Left lung (tissue), 10 donors: ENCODE measurements around the gene ZMAT2. TPM values are rescaled to one million over a fixed set of nuclear protein-coding genes. Genes with fewer than 3 reads are reported as not detected.

Source experiments
- ATAC-seq: fragments of 200-7000 bp; cut with Tn5 transposase; one replicate; pipeline ENCODE4 v1.9.1; 2020; ENCODE audit warnings: moderate library complexity
- DNase-seq, 4 donors: peaks; one replicate each; pipeline ENCODE4 v3.0.0-alpha.2; 2013 to 2020
- H3K27ac ChIP-seq, 2 donors: fragments of 200-600 bp; sonication (generic) in 1 of 2; one replicate each; pipeline versions ENCODE4 v1.5.0 to v1.8.0; 2020 to 2021
- H3K27me3 ChIP-seq, 2 donors: fragments of 200-600 bp; sonication (generic) in 1 of 2; one replicate each; pipeline versions ENCODE4 v1.5.0 to v1.8.0; 2020 to 2021
- H3K36me3 ChIP-seq, 2 donors: fragments of 200-600 bp; sonication (generic) in 1 of 2; one replicate each; pipeline versions ENCODE4 v1.5.0 to v1.8.0; 2020 to 2021
- H3K4me1 ChIP-seq, 2 donors: fragments of 200-600 bp; one replicate each; pipeline ENCODE4 v1.8.0; 2021
- H3K4me3 ChIP-seq, 2 donors: fragments of 200-600 bp; sonication (generic) in 1 of 2; one replicate each; pipeline versions ENCODE4 v1.5.0 to v1.8.0; 2020 to 2021; ENCODE audit warnings: mild to moderate bottlenecking in 1 of 2
- H3K9me3 ChIP-seq, 2 donors: fragments of 200-600 bp; sonication (generic) in 1 of 2; one replicate each; pipeline versions ENCODE4 v1.5.0 to v1.8.0; 2020 to 2021
- intact Hi-C, 2 donors: fragments of 100-400 bp; cut with DNase I; formaldehyde crosslinking; loops; one replicate each; pipeline versions ENCODE4 v1.11.2 to v1.14.2; 2022
- polyA plus RNA-seq, 6 donors: library from polyadenylated mRNA; unstranded; fragments of 120-200 nt; gene quantifications; one replicate each; pipeline ENCODE4 v1.2.1, GENCODE V29; 2013; ENCODE audit not compliant: insufficient read length in 6 of 6
- total RNA-seq, 2 donors: library from RNA; stranded (reverse); fragmentation: NEBNext Ultra II Directional; extraction: Animal tissue kit (Norgen Biotek cat#: 25700); gene quantifications; one replicate each; pipeline ENCODE4 v1.2.1, GENCODE V29; 2021
- TF ChIP-seq, protein P1 (sequence below), 2 donors: fragments of 200-600 bp; sonication (generic) in 1 of 2; IDR thresholded peaks; one replicate each; pipeline versions ENCODE4 v1.5.0 to v1.8.0; 2021; ENCODE audit warnings: antibody characterized with exemption in 2 of 2
- donor health status: DM: no; HTN: yes; CAD: no.
- donor health status: DM: no; HTN: no; CAD: no.

ZMAT2 gene
- total and polyA plus RNA-seq, 8 donors, result 40.6 to 133 (median 110) TPM

- ATAC-seq (no peak), DNase-seq (no peak)
- intact Hi-C loops, result no loop called here
- Histone ChIP-seq H3K27ac (no peak overlapping the region), H3K36me3 (peaks cover 0 to 98% of the 10 kb centered on the region in 2 donors), H3K9me3 (no peaks in the 10 kb centered on the region), H3K4me3 (no peak overlapping the region), H3K4me1 (no peaks in the 10 kb centered on the region), H3K27me3 (no peaks in the 10 kb centered on the region)
- TF ChIP-seq, protein P1, sequence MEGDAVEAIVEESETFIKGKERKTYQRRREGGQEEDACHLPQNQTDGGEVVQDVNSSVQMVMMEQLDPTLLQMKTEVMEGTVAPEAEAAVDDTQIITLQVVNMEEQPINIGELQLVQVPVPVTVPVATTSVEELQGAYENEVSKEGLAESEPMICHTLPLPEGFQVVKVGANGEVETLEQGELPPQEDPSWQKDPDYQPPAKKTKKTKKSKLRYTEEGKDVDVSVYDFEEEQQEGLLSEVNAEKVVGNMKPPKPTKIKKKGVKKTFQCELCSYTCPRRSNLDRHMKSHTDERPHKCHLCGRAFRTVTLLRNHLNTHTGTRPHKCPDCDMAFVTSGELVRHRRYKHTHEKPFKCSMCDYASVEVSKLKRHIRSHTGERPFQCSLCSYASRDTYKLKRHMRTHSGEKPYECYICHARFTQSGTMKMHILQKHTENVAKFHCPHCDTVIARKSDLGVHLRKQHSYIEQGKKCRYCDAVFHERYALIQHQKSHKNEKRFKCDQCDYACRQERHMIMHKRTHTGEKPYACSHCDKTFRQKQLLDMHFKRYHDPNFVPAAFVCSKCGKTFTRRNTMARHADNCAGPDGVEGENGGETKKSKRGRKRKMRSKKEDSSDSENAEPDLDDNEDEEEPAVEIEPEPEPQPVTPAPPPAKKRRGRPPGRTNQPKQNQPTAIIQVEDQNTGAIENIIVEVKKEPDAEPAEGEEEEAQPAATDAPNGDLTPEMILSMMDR (IDR thresholded peaks at IDR 0.05), result no peak
These were observed 26.0 kb upstream of the ZMAT2 start for GRCh38 chr5:140674211-140674610.

- Histone ChIP-seq H3K4me3 (no peak overlapping the region), H3K27me3 (no peaks in the 10 kb centered on the region), H3K4me1 (no peaks in the 10 kb centered on the region), H3K27ac (no peak overlapping the region), H3K36me3 (peaks cover 0 to 98% of the 10 kb centered on the region in 2 donors), H3K9me3 (no peaks in the 10 kb centered on the region)
- DNase-seq (no peak), ATAC-seq (no peak)
- intact Hi-C loops, result no loop called here
- TF ChIP-seq, protein P1 (IDR thresholded peaks at IDR 0.05), result no peak
These were observed 25.6 kb upstream of the ZMAT2 start for GRCh38 chr5:140674629-140675028.

DNA sequence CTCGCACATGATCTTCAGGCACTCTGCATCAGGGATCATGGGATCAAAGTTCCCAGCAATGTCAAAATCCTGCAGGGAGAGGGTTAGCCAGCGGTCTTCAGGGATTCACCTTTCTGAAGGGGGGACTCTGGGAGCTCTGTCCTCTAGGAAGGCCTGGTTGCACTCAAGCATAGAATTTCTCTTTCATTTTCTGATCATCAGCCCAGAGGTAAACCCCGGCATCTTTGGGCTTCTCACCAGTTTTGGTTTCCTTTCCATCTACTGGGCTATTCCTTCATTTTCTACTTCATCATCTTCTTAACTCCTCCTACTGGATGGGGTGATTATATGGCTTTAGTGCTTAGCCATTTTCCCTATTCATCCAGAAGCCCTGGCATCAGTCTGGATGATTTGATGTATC, 22.3 kb upstream of the ZMAT2 start:
- Histone ChIP-seq H3K9me3 (no peaks in the 10 kb centered on the region), H3K27me3 (no peaks in the 10 kb centered on the region), H3K4me3 (no peak overlapping the region), H3K36me3 (peaks cover 0 to 98% of the 10 kb centered on the region in 2 donors), H3K4me1 (no peaks in the 10 kb centered on the region), H3K27ac (no peak overlapping the region)
- intact Hi-C loops, result no loop called here
- ATAC-seq (no peak), DNase-seq (no peak)
- TF ChIP-seq, protein P1 (IDR thresholded peaks at IDR 0.05), result no peak

GRCh38 chr5:140678993-140679392, 21.3 kb upstream of the ZMAT2 start:
- Histone ChIP-seq H3K36me3 (peaks cover 0 to 98% of the 10 kb centered on the region in 2 donors), H3K9me3 (no peaks in the 10 kb centered on the region), H3K27me3 (no peaks in the 10 kb centered on the region), H3K4me3 (no peak overlapping the region), H3K27ac (no peak overlapping the region), H3K4me1 (no peaks in the 10 kb centered on the region)
- intact Hi-C loops, result no loop called here
- ATAC-seq, result no peak
- TF ChIP-seq, protein P1 (IDR thresholded peaks at IDR 0.05), result no peak
- no peak for DNase-seq

DNA sequence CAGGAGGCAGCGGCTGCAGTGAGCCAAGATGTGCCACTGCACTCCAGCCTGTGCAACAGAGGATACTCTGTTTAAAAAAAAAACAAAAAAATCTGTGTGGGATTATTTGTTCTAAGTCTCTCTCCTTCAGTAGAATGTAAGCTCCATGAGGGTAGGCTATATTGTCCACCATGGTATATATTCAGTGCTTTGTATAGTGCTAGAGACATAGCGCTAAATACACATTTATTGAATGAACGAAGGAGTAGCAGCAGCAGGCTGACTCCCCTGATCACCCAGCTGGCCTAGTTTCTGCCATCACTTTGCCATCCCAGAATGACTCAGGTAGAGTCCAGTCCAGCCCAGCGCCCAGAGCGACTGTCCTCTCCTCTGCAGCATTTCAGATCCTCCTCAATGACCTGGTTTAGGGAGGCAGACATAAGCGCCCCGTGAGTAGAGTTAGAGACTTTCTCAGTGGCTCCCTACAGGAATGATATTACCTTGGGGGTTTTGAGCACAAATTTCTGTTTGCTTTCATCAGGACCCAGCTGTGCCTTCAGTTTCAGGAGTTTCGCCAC, 9.8 kb upstream of the ZMAT2 start:
- DNase-seq (no peak), ATAC-seq (no peak)
- H3K27me3 ChIP-seq, result no peaks in the 10 kb centered on the region
- intact Hi-C loops, result no loop called here
- TF ChIP-seq, protein P1 (IDR thresholded peaks at IDR 0.05), result no peak
- peaks cover 0 to 42% of the 10 kb centered on the region in 2 donors for H3K36me3 ChIP-seq
- peaks cover 17 to 32% of the 10 kb centered on the region in 2 donors for H3K4me1 ChIP-seq
- no peaks in the 10 kb centered on the region for H3K9me3 ChIP-seq
- H3K4me3 ChIP-seq, result peak overlapping the region; percentile 69 to 73
- peak overlapping the region; percentile 77 to 91 for H3K27ac ChIP-seq
